A549 (cell line): ENCODE results near the gene ZNF121.

Experiments used
- CBX2 ChIP-seq: fragments of 200-600 bp; sonication (generic); IDR thresholded peaks from 2 replicates; pipeline ENCODE4 v1.6.1; 2016; ENCODE audit warnings: low read depth, mild to moderate bottlenecking, borderline replicate concordance
- CEBPB ChIP-seq, 2 experiments: fragments of >200 bp in 1 of 2; sonication (Bioruptor Twin) in 1 of 2; formaldehyde crosslinking in 1 of 2; IDR thresholded peaks; 2 replicates each; pipeline ENCODE4 v1.6.1; 2012 to 2016
- EHMT2 ChIP-seq: fragments of 200-600 bp; sonication (generic); IDR thresholded peaks from 2 replicates; pipeline ENCODE4 v1.6.1; 2016; ENCODE audit warnings: antibody characterized with exemption, low read depth, mild to moderate bottlenecking, moderate library complexity
- POLR2A ChIP-seq: IDR thresholded peaks from 2 replicates; pipeline ENCODE4 v1.6.1; 2012; ENCODE audit warnings: mild to moderate bottlenecking, low read length
- RCOR1 ChIP-seq: fragments of 150-350 bp; IDR thresholded peaks from 2 replicates; pipeline ENCODE4 v1.6.1; 2014; ENCODE audit warnings: antibody characterized with exemption, low read length, low read depth
- RFX5 ChIP-seq: fragments of 450-650 bp; IDR thresholded peaks from 2 replicates; pipeline ENCODE4 v1.7.1; 2014; ENCODE audit warnings: antibody characterized with exemption, mild to moderate bottlenecking, moderate library complexity
- SREBF2 ChIP-seq: fragments of 450-650 bp; IDR thresholded peaks from 2 replicates; pipeline ENCODE4 v1.6.1; 2014; ENCODE audit warnings: mild to moderate bottlenecking, moderate library complexity
- TF ChIP-seq, protein P1 (sequence below): fragments of >200 bp; sonication (Bioruptor Twin); formaldehyde crosslinking; IDR thresholded peaks from 3 replicates; pipeline ENCODE4 v1.5.1; 2016
- TF ChIP-seq, protein P2 (sequence below): fragments of 150-350 bp; IDR thresholded peaks from 2 replicates; pipeline ENCODE4 v1.6.1; 2014; ENCODE audit warnings: low read depth, mild to moderate bottlenecking, low read length
- TF ChIP-seq, protein P3 (sequence below): IDR thresholded peaks from 2 replicates; pipeline ENCODE4 v1.6.1; 2012
- TF ChIP-seq, protein P4 (sequence below): fragments of 200-600 bp; sonication (generic); IDR thresholded peaks from 2 replicates; pipeline ENCODE4 v1.6.1; 2016; ENCODE audit warnings: antibody characterized with exemption, mild to moderate bottlenecking, moderate library complexity

DNA sequence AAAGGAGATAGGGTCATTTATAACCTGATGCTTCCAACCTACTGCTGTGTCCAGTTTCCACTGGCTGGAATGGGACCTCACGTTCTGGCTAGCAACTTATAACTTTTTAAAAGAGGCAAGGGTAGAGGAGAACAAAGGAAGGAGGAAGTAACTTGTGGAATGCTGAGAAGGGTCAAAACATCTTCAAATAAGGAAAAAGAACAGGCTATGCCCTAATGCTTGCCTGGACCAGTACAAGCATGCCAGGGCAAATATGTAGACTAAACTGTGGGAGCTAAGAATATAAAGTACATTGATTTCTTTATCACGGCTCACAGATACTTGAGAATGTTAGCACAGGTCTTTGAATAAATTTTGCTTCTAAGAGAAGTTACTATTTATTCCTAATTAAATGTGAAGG, 38.2 kb upstream of the ZNF121 start:
- TF ChIP-seq, protein P1, sequence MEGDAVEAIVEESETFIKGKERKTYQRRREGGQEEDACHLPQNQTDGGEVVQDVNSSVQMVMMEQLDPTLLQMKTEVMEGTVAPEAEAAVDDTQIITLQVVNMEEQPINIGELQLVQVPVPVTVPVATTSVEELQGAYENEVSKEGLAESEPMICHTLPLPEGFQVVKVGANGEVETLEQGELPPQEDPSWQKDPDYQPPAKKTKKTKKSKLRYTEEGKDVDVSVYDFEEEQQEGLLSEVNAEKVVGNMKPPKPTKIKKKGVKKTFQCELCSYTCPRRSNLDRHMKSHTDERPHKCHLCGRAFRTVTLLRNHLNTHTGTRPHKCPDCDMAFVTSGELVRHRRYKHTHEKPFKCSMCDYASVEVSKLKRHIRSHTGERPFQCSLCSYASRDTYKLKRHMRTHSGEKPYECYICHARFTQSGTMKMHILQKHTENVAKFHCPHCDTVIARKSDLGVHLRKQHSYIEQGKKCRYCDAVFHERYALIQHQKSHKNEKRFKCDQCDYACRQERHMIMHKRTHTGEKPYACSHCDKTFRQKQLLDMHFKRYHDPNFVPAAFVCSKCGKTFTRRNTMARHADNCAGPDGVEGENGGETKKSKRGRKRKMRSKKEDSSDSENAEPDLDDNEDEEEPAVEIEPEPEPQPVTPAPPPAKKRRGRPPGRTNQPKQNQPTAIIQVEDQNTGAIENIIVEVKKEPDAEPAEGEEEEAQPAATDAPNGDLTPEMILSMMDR: no peak
- TF ChIP-seq POLR2A (no peak), RFX5 (no peak), CEBPB (IDR thresholded peaks at IDR 0.05) (no peak), CBX2 (no peak), EHMT2 (no peak), RCOR1 (no peak), SREBF2 (no peak)
- TF ChIP-seq, protein P2, sequence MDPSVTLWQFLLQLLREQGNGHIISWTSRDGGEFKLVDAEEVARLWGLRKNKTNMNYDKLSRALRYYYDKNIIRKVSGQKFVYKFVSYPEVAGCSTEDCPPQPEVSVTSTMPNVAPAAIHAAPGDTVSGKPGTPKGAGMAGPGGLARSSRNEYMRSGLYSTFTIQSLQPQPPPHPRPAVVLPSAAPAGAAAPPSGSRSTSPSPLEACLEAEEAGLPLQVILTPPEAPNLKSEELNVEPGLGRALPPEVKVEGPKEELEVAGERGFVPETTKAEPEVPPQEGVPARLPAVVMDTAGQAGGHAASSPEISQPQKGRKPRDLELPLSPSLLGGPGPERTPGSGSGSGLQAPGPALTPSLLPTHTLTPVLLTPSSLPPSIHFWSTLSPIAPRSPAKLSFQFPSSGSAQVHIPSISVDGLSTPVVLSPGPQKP: no peak
- TF ChIP-seq, protein P3, sequence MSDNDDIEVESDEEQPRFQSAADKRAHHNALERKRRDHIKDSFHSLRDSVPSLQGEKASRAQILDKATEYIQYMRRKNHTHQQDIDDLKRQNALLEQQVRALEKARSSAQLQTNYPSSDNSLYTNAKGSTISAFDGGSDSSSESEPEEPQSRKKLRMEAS: no peak
- TF ChIP-seq, protein P4, sequence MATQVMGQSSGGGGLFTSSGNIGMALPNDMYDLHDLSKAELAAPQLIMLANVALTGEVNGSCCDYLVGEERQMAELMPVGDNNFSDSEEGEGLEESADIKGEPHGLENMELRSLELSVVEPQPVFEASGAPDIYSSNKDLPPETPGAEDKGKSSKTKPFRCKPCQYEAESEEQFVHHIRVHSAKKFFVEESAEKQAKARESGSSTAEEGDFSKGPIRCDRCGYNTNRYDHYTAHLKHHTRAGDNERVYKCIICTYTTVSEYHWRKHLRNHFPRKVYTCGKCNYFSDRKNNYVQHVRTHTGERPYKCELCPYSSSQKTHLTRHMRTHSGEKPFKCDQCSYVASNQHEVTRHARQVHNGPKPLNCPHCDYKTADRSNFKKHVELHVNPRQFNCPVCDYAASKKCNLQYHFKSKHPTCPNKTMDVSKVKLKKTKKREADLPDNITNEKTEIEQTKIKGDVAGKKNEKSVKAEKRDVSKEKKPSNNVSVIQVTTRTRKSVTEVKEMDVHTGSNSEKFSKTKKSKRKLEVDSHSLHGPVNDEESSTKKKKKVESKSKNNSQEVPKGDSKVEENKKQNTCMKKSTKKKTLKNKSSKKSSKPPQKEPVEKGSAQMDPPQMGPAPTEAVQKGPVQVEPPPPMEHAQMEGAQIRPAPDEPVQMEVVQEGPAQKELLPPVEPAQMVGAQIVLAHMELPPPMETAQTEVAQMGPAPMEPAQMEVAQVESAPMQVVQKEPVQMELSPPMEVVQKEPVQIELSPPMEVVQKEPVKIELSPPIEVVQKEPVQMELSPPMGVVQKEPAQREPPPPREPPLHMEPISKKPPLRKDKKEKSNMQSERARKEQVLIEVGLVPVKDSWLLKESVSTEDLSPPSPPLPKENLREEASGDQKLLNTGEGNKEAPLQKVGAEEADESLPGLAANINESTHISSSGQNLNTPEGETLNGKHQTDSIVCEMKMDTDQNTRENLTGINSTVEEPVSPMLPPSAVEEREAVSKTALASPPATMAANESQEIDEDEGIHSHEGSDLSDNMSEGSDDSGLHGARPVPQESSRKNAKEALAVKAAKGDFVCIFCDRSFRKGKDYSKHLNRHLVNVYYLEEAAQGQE: no peak
